Vagina (tissue), 2 donors: ENCODE measurements around the gene CACNA1D. TPM values are rescaled to one million over a fixed set of nuclear protein-coding genes. Genes with fewer than 3 reads are reported as not detected.

Experiments used
- DNase-seq, 2 donors: peaks; one replicate each; pipeline ENCODE4 v3.0.0-alpha.2; 2017; ENCODE audit errors: extremely low spot score in 2 of 2
- H3K27ac ChIP-seq: fragments of 200-600 bp; sonication (generic); one replicate; pipeline ENCODE4 v1.5.1; 2019
- H3K27me3 ChIP-seq: fragments of 200-600 bp; sonication (generic); one replicate; pipeline ENCODE4 v1.5.1; 2019
- H3K36me3 ChIP-seq, 2 donors: fragments of 200-600 bp; sonication (generic); one replicate each; pipeline ENCODE4 v1.5.1; 2017 to 2019
- H3K4me1 ChIP-seq: fragments of 200-600 bp; sonication (generic); one replicate; pipeline ENCODE4 v1.5.1; 2019
- H3K4me3 ChIP-seq, 2 donors: fragments of 200-600 bp; sonication (generic); 1 replicate in 1 of 2; 2 replicates in 1 of 2; pipeline ENCODE4 v1.5.1; 2016 to 2019
- H3K9me3 ChIP-seq: fragments of 200-600 bp; sonication (generic); one replicate; pipeline ENCODE4 v1.5.1; 2019
- CTCF ChIP-seq, 3 experiments: fragments of 450-650 bp in 2 of 3; fragments of 200-600 bp in 1 of 3; sonication (generic) in 1 of 3; IDR thresholded peaks; one replicate each; pipeline ENCODE4 v1.5.1; 2017 to 2019; ENCODE audit warnings: antibody characterized with exemption in 3 of 3, mild to moderate bottlenecking in 2 of 3, moderate library complexity in 2 of 3
- POLR2A ChIP-seq, 2 donors: fragments of 450-650 bp; IDR thresholded peaks; one replicate each; pipeline ENCODE4 v1.6.1; 2017; ENCODE audit warnings: antibody characterized with exemption in 2 of 2, mild to moderate bottlenecking in 2 of 2, moderate library complexity in 2 of 2
- POLR2AphosphoS5 ChIP-seq, 2 donors: sonication (generic); formaldehyde crosslinking; IDR thresholded peaks; one replicate each; pipeline ENCODE4 v1.9.0; 2017; ENCODE audit warnings: antibody characterized with exemption in 2 of 2, mild to moderate bottlenecking in 2 of 2, low read depth in 1 of 2; ENCODE audit not compliant: insufficient read depth in 1 of 2
- intact Hi-C: fragments of 100-400 bp; cut with DNase I; formaldehyde crosslinking; loops from one replicate; pipeline ENCODE4 v1.15.1; 2023
- total RNA-seq: library from RNA; depleted of rRNA; stranded (reverse); fragments of >200 nt; gene quantifications from one replicate; pipeline ENCODE4 v1.2.3, GENCODE V29; 2016

The CACNA1D gene
- total RNA-seq, 1 donor from 2014 or later = 0.74 TPM

- TF ChIP-seq POLR2A (IDR thresholded peaks at IDR 0.05) = no peak
- TF ChIP-seq CTCF (IDR thresholded peaks at IDR 0.05) = no peak
- TF ChIP-seq POLR2AphosphoS5 (IDR thresholded peaks at IDR 0.05; ENCODE audit: insufficient read depth in 1 of 2, low read depth in 1 of 2) = no peak
- no peak for DNase-seq
- Histone ChIP-seq H3K27me3 (no peaks in the 10 kb centered on the region), H3K9me3 (no peaks in the 10 kb centered on the region), H3K4me3 (no peak overlapping the region), H3K36me3 (no peaks in the 10 kb centered on the region), H3K27ac (no peak overlapping the region), H3K4me1 (peaks cover 7% of the 10 kb centered on the region)
- intact Hi-C loops = no loop called here
Observed at GRCh38 chr3:53823026-53823955, 328.9 kb downstream of the CACNA1D start.

- H3K27me3 ChIP-seq = no peaks in the 10 kb centered on the region
- H3K4me3 ChIP-seq = no peak overlapping the region
- no peaks in the 10 kb centered on the region for H3K36me3 ChIP-seq
- no peak for DNase-seq
- H3K9me3 ChIP-seq = no peaks in the 10 kb centered on the region
- TF ChIP-seq POLR2AphosphoS5 (IDR thresholded peaks at IDR 0.05; ENCODE audit: insufficient read depth in 1 of 2, low read depth in 1 of 2) (no peak), CTCF (IDR thresholded peaks at IDR 0.05) (no peak), POLR2A (IDR thresholded peaks at IDR 0.05) (no peak)
- peak overlapping the region; percentile 39 for H3K27ac ChIP-seq
- intact Hi-C loops = no loop called here
- peaks cover 7% of the 10 kb centered on the region for H3K4me1 ChIP-seq
Observed at GRCh38 chr3:53823956-53824657, 329.7 kb downstream of the CACNA1D start.

GRCh38 chr3:53824795-53825194 is 330.4 kb downstream of the CACNA1D start:
- Histone ChIP-seq H3K27me3 (no peaks in the 10 kb centered on the region), H3K4me1 (peaks cover 7% of the 10 kb centered on the region), H3K4me3 (no peak overlapping the region), H3K27ac (no peak overlapping the region), H3K36me3 (no peaks in the 10 kb centered on the region), H3K9me3 (no peaks in the 10 kb centered on the region)
- no peak for TF ChIP-seq POLR2A (IDR thresholded peaks at IDR 0.05)
- TF ChIP-seq CTCF (IDR thresholded peaks at IDR 0.05) = no peak
- no peak for TF ChIP-seq POLR2AphosphoS5 (IDR thresholded peaks at IDR 0.05; ENCODE audit: insufficient read depth in 1 of 2, low read depth in 1 of 2)
- DNase-seq = no peak
- intact Hi-C loops = no loop called here

- TF ChIP-seq POLR2A (IDR thresholded peaks at IDR 0.05) (no peak), CTCF (IDR thresholded peaks at IDR 0.05) (no peak), POLR2AphosphoS5 (IDR thresholded peaks at IDR 0.05; ENCODE audit: insufficient read depth in 1 of 2, low read depth in 1 of 2) (no peak)
- H3K27me3 ChIP-seq = no peaks in the 10 kb centered on the region
- H3K9me3 ChIP-seq = no peaks in the 10 kb centered on the region
- H3K27ac ChIP-seq = no peak overlapping the region
- no peak overlapping the region for H3K4me3 ChIP-seq
- intact Hi-C loops = no loop called here
- peaks cover 7% of the 10 kb centered on the region for H3K4me1 ChIP-seq
- H3K36me3 ChIP-seq = no peaks in the 10 kb centered on the region
- DNase-seq = no peak
Observed at GRCh38 chr3:53826048-53826447, 331.6 kb downstream of the CACNA1D start.
